T-helper 22 cell (primary cell): Measurements from ENCODE around the gene STXBP1.

Experiments used
- DNase-seq: peaks from one replicate; pipeline ENCODE4 v3.0.0-alpha.2; 2020; ENCODE audit warnings: low read depth

Gene STXBP1

GRCh38 chr9:127693697-127694096 is 81.6 kb downstream of the STXBP1 start:
- DNase-seq = no peak

GRCh38 chr9:127694890-127695720 is 83.0 kb downstream of the STXBP1 start:
- no peak for DNase-seq

GRCh38 chr9:127697575-127697974 is 85.5 kb downstream of the STXBP1 start:
- no peak for DNase-seq

- DNase-seq = no peak
Measured at GRCh38 chr9:127698386-127698785, 86.3 kb downstream of the STXBP1 start.

- peak; percentile 70 for DNase-seq
Measured at GRCh38 chr9:127698985-127699670, 87.1 kb downstream of the STXBP1 start.

- no peak for DNase-seq
Measured at GRCh38 chr9:127700140-127700539, 88.1 kb downstream of the STXBP1 start.

- no peak for DNase-seq
Measured at GRCh38 chr9:127700594-127701255, 88.6 kb downstream of the STXBP1 start.

- no peak for DNase-seq
Measured at GRCh38 chr9:127703289-127703946, 91.3 kb downstream of the STXBP1 start.

GRCh38 chr9:127705577-127706379 is 93.7 kb downstream of the STXBP1 start:
- DNase-seq = no peak

GRCh38 chr9:127706836-127707241 is 94.8 kb downstream of the STXBP1 start, which contains the start of gene CFAP157:
Gene CFAP157, plus strand, starts transcription at chr9:127706988. Its CDS starts 44 bp downstream, at chr9:127707032.
- no peak for DNase-seq

- DNase-seq = no peak
Measured at GRCh38 chr9:127707766-127708165, 95.7 kb downstream of the STXBP1 start.

- DNase-seq = no peak
Measured at GRCh38 chr9:127708952-127709587, 97.0 kb downstream of the STXBP1 start.

GRCh38 chr9:127710204-127710783 is 98.2 kb downstream of the STXBP1 start:
- DNase-seq = no peak

- DNase-seq = no peak
Measured at GRCh38 chr9:127711226-127711701, 99.2 kb downstream of the STXBP1 start.

- DNase-seq = no peak
Measured at GRCh38 chr9:127711831-127712274, 99.8 kb downstream of the STXBP1 start.

GRCh38 chr9:127712371-127712770 is 100.3 kb downstream of the STXBP1 start:
- DNase-seq = no peak

GRCh38 chr9:127712867-127713266 is 100.8 kb downstream of the STXBP1 start:
- DNase-seq = no peak

GRCh38 chr9:127714020-127714750 is 102.1 kb downstream of the STXBP1 start:
- no peak for DNase-seq

GRCh38 chr9:127714951-127715469 is 102.9 kb downstream of the STXBP1 start:
- DNase-seq = no peak
